ENCODE data around the gene PARD3.

DNA sequence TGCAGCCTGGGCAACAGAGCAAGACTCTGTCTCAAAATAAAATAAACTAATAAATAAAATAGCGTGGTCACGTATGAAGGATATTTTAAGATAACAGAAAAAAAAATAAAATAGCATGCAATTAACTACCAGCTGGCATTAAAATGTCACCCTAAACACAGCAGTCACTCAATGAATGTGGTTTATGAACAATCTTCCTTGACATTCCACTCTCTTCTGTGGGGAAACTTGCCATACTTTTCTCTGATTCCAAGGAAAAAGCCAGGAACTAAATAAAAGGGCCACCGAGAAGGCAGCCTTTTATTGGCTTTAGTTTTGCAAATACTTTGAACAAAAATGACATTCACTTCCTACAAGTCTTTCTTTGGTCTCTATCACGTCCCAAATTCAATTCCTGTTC, 266.6 kb downstream of the PARD3 start:
- no peak for TF ChIP-seq POLR2A (IDR thresholded peaks at IDR 0.05; ENCODE audit: low read length)
- TF ChIP-seq, protein P1, sequence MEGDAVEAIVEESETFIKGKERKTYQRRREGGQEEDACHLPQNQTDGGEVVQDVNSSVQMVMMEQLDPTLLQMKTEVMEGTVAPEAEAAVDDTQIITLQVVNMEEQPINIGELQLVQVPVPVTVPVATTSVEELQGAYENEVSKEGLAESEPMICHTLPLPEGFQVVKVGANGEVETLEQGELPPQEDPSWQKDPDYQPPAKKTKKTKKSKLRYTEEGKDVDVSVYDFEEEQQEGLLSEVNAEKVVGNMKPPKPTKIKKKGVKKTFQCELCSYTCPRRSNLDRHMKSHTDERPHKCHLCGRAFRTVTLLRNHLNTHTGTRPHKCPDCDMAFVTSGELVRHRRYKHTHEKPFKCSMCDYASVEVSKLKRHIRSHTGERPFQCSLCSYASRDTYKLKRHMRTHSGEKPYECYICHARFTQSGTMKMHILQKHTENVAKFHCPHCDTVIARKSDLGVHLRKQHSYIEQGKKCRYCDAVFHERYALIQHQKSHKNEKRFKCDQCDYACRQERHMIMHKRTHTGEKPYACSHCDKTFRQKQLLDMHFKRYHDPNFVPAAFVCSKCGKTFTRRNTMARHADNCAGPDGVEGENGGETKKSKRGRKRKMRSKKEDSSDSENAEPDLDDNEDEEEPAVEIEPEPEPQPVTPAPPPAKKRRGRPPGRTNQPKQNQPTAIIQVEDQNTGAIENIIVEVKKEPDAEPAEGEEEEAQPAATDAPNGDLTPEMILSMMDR (IDR thresholded peaks at IDR 0.05) = no peak
- TF ChIP-seq POLR2AphosphoS2 (conservative IDR thresholded peaks at IDR 0.05; ENCODE audit: low read length) = no peak
- no peak for TF ChIP-seq NFE2L2 (conservative IDR thresholded peaks at IDR 0.05; ENCODE audit: low read length)
- no peak for TF ChIP-seq MAFK (IDR thresholded peaks at IDR 0.05; ENCODE audit: partially characterized antibody)
- no peak for TF ChIP-seq BHLHE40 (IDR thresholded peaks at IDR 0.05; ENCODE audit: low read depth, low read length)
- TF ChIP-seq EP300 (IDR thresholded peaks at IDR 0.05) = no peak
- no peak for TF ChIP-seq CEBPB (IDR thresholded peaks at IDR 0.05)
- TF ChIP-seq ESRRA (IDR thresholded peaks at IDR 0.05; ENCODE audit: borderline replicate concordance, low read length) = no peak
- no peak for TF ChIP-seq HDAC2 (IDR thresholded peaks at IDR 0.05)
- no peak for TF ChIP-seq CHD2 (IDR thresholded peaks at IDR 0.05; ENCODE audit: low read length, partially characterized antibody)
- TF ChIP-seq, protein P2, sequence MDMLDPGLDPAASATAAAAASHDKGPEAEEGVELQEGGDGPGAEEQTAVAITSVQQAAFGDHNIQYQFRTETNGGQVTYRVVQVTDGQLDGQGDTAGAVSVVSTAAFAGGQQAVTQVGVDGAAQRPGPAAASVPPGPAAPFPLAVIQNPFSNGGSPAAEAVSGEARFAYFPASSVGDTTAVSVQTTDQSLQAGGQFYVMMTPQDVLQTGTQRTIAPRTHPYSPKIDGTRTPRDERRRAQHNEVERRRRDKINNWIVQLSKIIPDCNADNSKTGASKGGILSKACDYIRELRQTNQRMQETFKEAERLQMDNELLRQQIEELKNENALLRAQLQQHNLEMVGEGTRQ (IDR thresholded peaks at IDR 0.05) = no peak
- no peak for TF ChIP-seq RAD21 (conservative IDR thresholded peaks at IDR 0.05 in 1 of 2, IDR thresholded peaks at IDR 0.05 in 1 of 2)
- TF ChIP-seq, protein P3, sequence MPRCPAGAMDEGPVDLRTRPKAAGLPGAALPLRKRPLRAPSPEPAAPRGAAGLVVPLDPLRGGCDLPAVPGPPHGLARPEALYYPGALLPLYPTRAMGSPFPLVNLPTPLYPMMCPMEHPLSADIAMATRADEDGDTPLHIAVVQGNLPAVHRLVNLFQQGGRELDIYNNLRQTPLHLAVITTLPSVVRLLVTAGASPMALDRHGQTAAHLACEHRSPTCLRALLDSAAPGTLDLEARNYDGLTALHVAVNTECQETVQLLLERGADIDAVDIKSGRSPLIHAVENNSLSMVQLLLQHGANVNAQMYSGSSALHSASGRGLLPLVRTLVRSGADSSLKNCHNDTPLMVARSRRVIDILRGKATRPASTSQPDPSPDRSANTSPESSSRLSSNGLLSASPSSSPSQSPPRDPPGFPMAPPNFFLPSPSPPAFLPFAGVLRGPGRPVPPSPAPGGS (IDR thresholded peaks at IDR 0.05) = no peak

Measured in A549 (cell line).